KOPT-K1 (cell line): Measurements from ENCODE around the gene GRM7.

Experiments used
- H3K27ac ChIP-seq: fragments of 200-600 bp; sonication (generic); 2 replicates; pipeline ENCODE4 v1.5.1; 2016; ENCODE audit warnings: antibody characterized with exemption, mild to moderate bottlenecking, low read depth, low read length; ENCODE audit not compliant: poor library complexity, severe bottlenecking
- H3K36me3 ChIP-seq: fragments of 200-600 bp; sonication (generic); 2 replicates; pipeline ENCODE4 v1.5.1; 2017; ENCODE audit warnings: antibody characterized with exemption, mild to moderate bottlenecking, low read length, moderate library complexity; ENCODE audit not compliant: insufficient read depth
- H3K9me3 ChIP-seq: fragments of 200-600 bp; sonication (generic); 2 replicates; pipeline ENCODE4 v1.5.1; 2017; ENCODE audit warnings: antibody characterized with exemption, low read length, mild to moderate bottlenecking; ENCODE audit not compliant: insufficient read depth, poor library complexity, severe bottlenecking

Gene GRM7

GRCh38 chr3:7506606-7507180 is 645.8 kb downstream of the GRM7 start:
- no peaks in the 10 kb centered on the region for H3K9me3 ChIP-seq
- no peak overlapping the region for H3K27ac ChIP-seq
- no peaks in the 10 kb centered on the region for H3K36me3 ChIP-seq

GRCh38 chr3:7508821-7509220 is 647.9 kb downstream of the GRM7 start:
- H3K27ac ChIP-seq = no peak overlapping the region
- H3K9me3 ChIP-seq = no peaks in the 10 kb centered on the region

GRCh38 chr3:7512048-7512447 is 651.1 kb downstream of the GRM7 start:
- H3K36me3 ChIP-seq = no peaks in the 10 kb centered on the region
- no peak overlapping the region for H3K27ac ChIP-seq
- H3K9me3 ChIP-seq = no peaks in the 10 kb centered on the region

More at GRCh38 chr3:7508821-7509220, 647.9 kb downstream of the GRM7 start:
- no peaks in the 10 kb centered on the region for H3K36me3 ChIP-seq

GRCh38 chr3:7518026-7518425 is 657.1 kb downstream of the GRM7 start:
- Histone ChIP-seq H3K27ac (no peak overlapping the region), H3K36me3 (no peaks in the 10 kb centered on the region), H3K9me3 (no peaks in the 10 kb centered on the region)

GRCh38 chr3:7518456-7518855 is 657.5 kb downstream of the GRM7 start:
- Histone ChIP-seq H3K9me3 (no peaks in the 10 kb centered on the region), H3K36me3 (no peaks in the 10 kb centered on the region), H3K27ac (no peak overlapping the region)

GRCh38 chr3:7520059-7520458 is 659.1 kb downstream of the GRM7 start:
- H3K27ac ChIP-seq = no peak overlapping the region
- H3K36me3 ChIP-seq = no peaks in the 10 kb centered on the region
- no peaks in the 10 kb centered on the region for H3K9me3 ChIP-seq

- H3K9me3 ChIP-seq = no peaks in the 10 kb centered on the region
- no peak overlapping the region for H3K27ac ChIP-seq
- H3K36me3 ChIP-seq = no peaks in the 10 kb centered on the region
These were observed 659.7 kb downstream of the GRM7 start for GRCh38 chr3:7520593-7520992.

- H3K36me3 ChIP-seq = no peaks in the 10 kb centered on the region
- H3K9me3 ChIP-seq = no peaks in the 10 kb centered on the region
- H3K27ac ChIP-seq = no peak overlapping the region
These were observed 675.6 kb downstream of the GRM7 start for GRCh38 chr3:7536510-7536909.

- no peaks in the 10 kb centered on the region for H3K36me3 ChIP-seq
- no peaks in the 10 kb centered on the region for H3K9me3 ChIP-seq
- no peak overlapping the region for H3K27ac ChIP-seq
These were observed 676.0 kb downstream of the GRM7 start for GRCh38 chr3:7536921-7537320.

- Histone ChIP-seq H3K27ac (no peak overlapping the region), H3K9me3 (no peaks in the 10 kb centered on the region), H3K36me3 (no peaks in the 10 kb centered on the region)
These were observed 682.5 kb downstream of the GRM7 start for GRCh38 chr3:7543294-7543880.

- H3K9me3 ChIP-seq = no peaks in the 10 kb centered on the region
- H3K36me3 ChIP-seq = no peaks in the 10 kb centered on the region
- no peak overlapping the region for H3K27ac ChIP-seq
These were observed 684.4 kb downstream of the GRM7 start for GRCh38 chr3:7545334-7545733.

- no peaks in the 10 kb centered on the region for H3K9me3 ChIP-seq
- no peaks in the 10 kb centered on the region for H3K36me3 ChIP-seq
- H3K27ac ChIP-seq = no peak overlapping the region
These were observed 685.3 kb downstream of the GRM7 start for GRCh38 chr3:7546253-7546652.

- H3K27ac ChIP-seq = no peak overlapping the region
- H3K36me3 ChIP-seq = no peaks in the 10 kb centered on the region
- H3K9me3 ChIP-seq = peaks cover 13% of the 10 kb centered on the region
These were observed 686.9 kb downstream of the GRM7 start for GRCh38 chr3:7547826-7548225.

GRCh38 chr3:7562892-7563291 is 702.0 kb downstream of the GRM7 start:
- Histone ChIP-seq H3K9me3 (no peaks in the 10 kb centered on the region), H3K36me3 (no peaks in the 10 kb centered on the region), H3K27ac (no peak overlapping the region)

GRCh38 chr3:7565574-7565973 is 704.7 kb downstream of the GRM7 start:
- Histone ChIP-seq H3K27ac (no peak overlapping the region), H3K36me3 (no peaks in the 10 kb centered on the region), H3K9me3 (no peaks in the 10 kb centered on the region)

- H3K36me3 ChIP-seq = no peaks in the 10 kb centered on the region
- H3K9me3 ChIP-seq = no peaks in the 10 kb centered on the region
- H3K27ac ChIP-seq = no peak overlapping the region
These were observed 706.2 kb downstream of the GRM7 start for GRCh38 chr3:7567160-7567559.
